ENCODE measurements around the gene WNK1. TPM values are rescaled to one million over a fixed set of nuclear protein-coding genes. Genes with fewer than 3 reads are reported as not detected.
"Not testable (repeated sequence)": the region's sequence is repeated elsewhere in the genome, so short reads cannot be mapped to it uniquely, and the experiment has no call there.

Gene WNK1
- total RNA-seq, 3 donors from 2014 or later = 173 to 192 (median 176) TPM

DNA sequence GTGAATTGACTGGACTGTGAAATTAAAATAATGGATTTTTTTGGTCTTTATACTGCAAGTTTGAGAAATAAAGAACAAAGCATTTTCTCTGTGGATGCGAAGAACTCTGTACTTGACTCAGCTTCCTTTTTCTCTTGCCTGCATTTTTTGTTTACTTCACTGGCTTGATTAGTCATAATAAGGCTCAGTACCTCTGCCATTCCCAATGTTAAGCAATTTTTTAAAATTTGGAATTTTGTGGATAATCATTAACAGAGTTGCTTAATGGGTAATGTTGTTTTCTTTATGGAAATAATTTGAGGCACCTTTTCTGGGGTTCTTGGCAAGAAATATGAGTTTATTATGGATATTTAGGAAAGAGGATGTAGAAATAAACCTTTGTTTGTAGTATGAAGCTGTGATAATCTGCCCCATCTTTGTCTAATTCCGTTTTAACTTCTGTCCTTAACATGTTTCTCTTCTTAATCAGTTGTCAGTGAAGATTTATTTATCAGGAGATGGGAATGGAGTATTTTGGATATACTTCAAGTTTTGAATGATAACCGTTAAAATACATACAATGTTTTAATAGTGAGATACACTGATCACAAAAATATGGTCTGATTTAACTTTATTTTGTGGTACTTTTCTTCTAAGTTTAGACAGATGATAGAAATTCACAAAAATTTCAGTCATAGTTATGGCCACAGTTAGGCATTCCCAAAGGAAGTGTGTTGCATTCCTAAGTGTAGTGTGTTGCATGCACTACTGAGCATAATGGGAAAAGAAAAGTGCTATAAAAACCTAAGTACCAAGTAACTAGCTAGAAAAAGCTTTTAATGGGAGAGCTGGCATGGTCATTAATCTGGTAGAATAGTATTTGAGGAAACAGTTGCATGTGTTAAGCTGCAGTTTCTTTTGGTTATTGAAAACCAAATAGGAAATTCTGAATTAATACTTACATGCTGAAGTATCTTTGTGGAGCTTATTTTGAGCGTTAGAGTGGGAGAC, 27.7 kb downstream of the WNK1 start:
- no peak for TF ChIP-seq POLR2A (IDR thresholded peaks at IDR 0.05)
- TF ChIP-seq POLR2AphosphoS5 (IDR thresholded peaks at IDR 0.05) = no peak
- TF ChIP-seq, protein P1, sequence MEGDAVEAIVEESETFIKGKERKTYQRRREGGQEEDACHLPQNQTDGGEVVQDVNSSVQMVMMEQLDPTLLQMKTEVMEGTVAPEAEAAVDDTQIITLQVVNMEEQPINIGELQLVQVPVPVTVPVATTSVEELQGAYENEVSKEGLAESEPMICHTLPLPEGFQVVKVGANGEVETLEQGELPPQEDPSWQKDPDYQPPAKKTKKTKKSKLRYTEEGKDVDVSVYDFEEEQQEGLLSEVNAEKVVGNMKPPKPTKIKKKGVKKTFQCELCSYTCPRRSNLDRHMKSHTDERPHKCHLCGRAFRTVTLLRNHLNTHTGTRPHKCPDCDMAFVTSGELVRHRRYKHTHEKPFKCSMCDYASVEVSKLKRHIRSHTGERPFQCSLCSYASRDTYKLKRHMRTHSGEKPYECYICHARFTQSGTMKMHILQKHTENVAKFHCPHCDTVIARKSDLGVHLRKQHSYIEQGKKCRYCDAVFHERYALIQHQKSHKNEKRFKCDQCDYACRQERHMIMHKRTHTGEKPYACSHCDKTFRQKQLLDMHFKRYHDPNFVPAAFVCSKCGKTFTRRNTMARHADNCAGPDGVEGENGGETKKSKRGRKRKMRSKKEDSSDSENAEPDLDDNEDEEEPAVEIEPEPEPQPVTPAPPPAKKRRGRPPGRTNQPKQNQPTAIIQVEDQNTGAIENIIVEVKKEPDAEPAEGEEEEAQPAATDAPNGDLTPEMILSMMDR (IDR thresholded peaks at IDR 0.05) = no peak

DNA sequence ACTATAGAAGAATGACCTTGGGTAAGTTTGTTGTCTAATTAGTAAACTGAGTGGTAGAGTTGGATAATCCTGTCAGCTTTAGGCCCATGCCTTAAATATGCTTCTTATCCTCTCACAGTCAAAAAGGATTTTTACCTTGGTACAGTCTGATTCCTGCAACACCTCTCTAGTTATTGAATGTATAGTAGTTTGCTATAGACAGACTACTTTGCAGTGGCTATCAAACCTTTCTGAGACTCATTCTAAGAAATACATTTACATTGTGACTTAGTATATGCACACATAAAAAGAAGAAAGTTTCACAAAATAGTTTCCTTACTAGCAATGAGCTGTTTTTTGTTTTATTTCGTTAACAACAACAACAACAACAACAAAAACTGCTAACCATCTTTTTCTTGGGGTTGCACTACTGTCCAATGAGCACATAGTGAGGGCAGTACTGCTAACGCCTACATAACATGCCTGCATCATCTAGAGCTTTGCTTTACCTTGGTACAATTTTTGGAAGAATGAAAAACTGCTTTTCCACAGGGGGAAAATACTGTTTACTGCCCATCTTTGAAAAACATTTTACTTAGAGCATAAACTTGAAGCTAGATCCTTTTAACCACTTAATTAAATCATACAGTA, 28.5 kb downstream of the WNK1 start:
- TF ChIP-seq, protein P1 (IDR thresholded peaks at IDR 0.05) = no peak
- TF ChIP-seq POLR2A (IDR thresholded peaks at IDR 0.05) = no peak
- no peak for TF ChIP-seq POLR2AphosphoS5 (IDR thresholded peaks at IDR 0.05)
- intact Hi-C loops (cut with DNase I; ENCODE audit: low total_unique reads) = no loop called here
- DNase-seq (ENCODE audit: low spot score in 2 of 2) = no peak
- H3K36me3 ChIP-seq = no peaks in the 10 kb centered on the region
- no peaks in the 10 kb centered on the region for H3K9me3 ChIP-seq
- H3K27ac ChIP-seq = no peak overlapping the region
- no peaks in the 10 kb centered on the region for H3K27me3 ChIP-seq
- H3K4me1 ChIP-seq = peaks cover 0 to 2% of the 10 kb centered on the region in 2 donors
- H3K4me3 ChIP-seq = no peak overlapping the region

More for the DNA sequence above, 27.7 kb downstream of the WNK1 start:
- H3K27me3 ChIP-seq = no peaks in the 10 kb centered on the region
- intact Hi-C loops (cut with DNase I; ENCODE audit: low total_unique reads) = no loop called here
- no peaks in the 10 kb centered on the region for H3K36me3 ChIP-seq
- peak overlapping the region in 1 of 2 donors; percentile 4 for H3K27ac ChIP-seq
- no peaks in the 10 kb centered on the region for H3K9me3 ChIP-seq
- no peak overlapping the region for H3K4me3 ChIP-seq
- H3K4me1 ChIP-seq = peaks cover 0 to 2% of the 10 kb centered on the region in 2 donors
- no peak for DNase-seq (ENCODE audit: low spot score in 2 of 2)

DNA sequence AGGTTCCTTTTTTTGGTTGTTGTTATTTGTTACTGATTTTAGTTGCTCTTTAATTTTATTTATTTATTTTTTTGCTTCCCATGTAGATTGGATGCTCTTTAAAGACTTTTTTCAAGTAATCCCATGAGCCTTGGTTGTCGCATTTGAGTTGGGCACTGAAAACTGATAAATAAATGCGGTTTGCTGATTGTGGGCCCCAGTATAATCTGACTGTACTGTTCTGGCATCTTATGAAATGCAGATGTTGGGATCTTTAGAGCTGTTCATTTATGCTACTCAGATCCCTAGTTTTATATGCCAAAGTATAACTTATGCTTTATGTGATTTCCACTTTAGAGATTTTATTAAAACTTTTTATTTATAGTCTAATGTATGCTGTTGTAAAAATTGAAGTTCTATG, 33.3 kb downstream of the WNK1 start:
- intact Hi-C loops (cut with DNase I; ENCODE audit: low total_unique reads) = no loop called here
- peaks cover 0 to 4% of the 10 kb centered on the region in 2 donors for H3K4me1 ChIP-seq
- no peak overlapping the region for H3K4me3 ChIP-seq
- H3K9me3 ChIP-seq = no peaks in the 10 kb centered on the region
- no peak overlapping the region for H3K27ac ChIP-seq
- H3K36me3 ChIP-seq = no peaks in the 10 kb centered on the region
- no peak for DNase-seq (ENCODE audit: low spot score in 2 of 2)
- no peak for TF ChIP-seq POLR2AphosphoS5 (IDR thresholded peaks at IDR 0.05)
- TF ChIP-seq, protein P1 (IDR thresholded peaks at IDR 0.05) = no peak
- no peak for TF ChIP-seq POLR2A (IDR thresholded peaks at IDR 0.05)
- no peaks in the 10 kb centered on the region for H3K27me3 ChIP-seq

DNA sequence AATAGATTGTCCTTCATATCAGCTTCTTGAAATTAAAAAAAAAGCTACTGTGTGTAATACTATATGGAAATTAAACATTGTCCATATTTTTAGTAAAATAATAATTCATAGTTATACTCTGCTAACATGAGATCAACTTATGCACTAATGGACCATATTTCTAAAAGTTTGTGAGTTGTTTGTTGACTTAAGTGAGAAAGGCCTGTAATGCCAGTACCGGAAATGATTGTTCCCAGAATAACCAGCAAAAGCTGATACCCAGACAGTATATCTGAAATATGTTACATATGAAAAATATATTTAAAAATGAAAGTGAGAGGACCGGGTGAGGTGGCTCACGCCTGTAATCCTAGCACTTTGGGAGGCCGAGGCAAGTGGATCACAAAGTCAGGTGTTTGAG, 35.9 kb downstream of the WNK1 start:
- Histone ChIP-seq H3K27me3 (no peaks in the 10 kb centered on the region), H3K4me1 (peaks cover 0 to 4% of the 10 kb centered on the region in 2 donors), H3K27ac (no peak overlapping the region), H3K36me3 (no peaks in the 10 kb centered on the region), H3K4me3 (no peak overlapping the region), H3K9me3 (no peaks in the 10 kb centered on the region)
- intact Hi-C loops (cut with DNase I; ENCODE audit: low total_unique reads) = no loop called here
- no peak for DNase-seq (ENCODE audit: low spot score in 2 of 2)
- TF ChIP-seq, protein P1 (IDR thresholded peaks at IDR 0.05) = no peak
- TF ChIP-seq POLR2AphosphoS5 (IDR thresholded peaks at IDR 0.05) = no peak
- TF ChIP-seq POLR2A (IDR thresholded peaks at IDR 0.05) = no peak

DNA sequence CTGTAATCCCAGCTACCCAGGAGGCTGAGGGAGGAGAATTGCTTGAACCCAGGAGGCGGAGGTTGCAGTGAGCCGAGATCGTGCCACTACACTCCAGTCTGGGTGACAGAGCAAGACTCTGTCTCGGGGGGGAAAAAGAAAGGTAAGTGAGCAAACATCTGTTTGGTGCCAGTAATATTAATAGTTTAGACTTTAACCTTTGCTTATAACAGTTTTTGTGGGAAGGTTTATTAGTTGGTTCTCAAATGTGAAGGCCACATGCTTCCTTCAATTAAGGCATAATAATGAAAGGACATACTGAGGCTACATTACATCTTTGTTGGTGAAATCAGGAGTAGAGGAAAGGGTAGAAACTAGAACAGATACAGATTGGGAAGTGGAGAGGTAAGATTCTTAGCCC, 36.4 kb downstream of the WNK1 start:
- H3K27ac ChIP-seq; intact Hi-C loops (cut with DNase I; ENCODE audit: low total_unique reads); H3K27me3 ChIP-seq; H3K9me3 ChIP-seq; H3K4me3 ChIP-seq; H3K36me3 ChIP-seq; H3K4me1 ChIP-seq; DNase-seq (ENCODE audit: low spot score in 2 of 2): not testable (repeated sequence)

Measured in breast epithelium (tissue), 4 donors.